Transverse colon (tissue), 4 donors: Measurements from ENCODE around the gene DAPP1.

Experiments
- CTCF ChIP-seq, 5 experiments: fragments of 200-600 bp in 3 of 5; fragments of 450-650 bp in 2 of 5; sonication (generic) in 3 of 5; IDR thresholded peaks; 1 replicate in 2 of 5; 2 replicates in 3 of 5; pipeline ENCODE4 v1.5.1; 2016 to 2017; ENCODE audit warnings: antibody characterized with exemption in 5 of 5, inconsistent platforms in 3 of 5, mild to moderate bottlenecking in 2 of 5, moderate library complexity in 1 of 5
- POLR2A ChIP-seq: fragments of 450-650 bp; IDR thresholded peaks from one replicate; pipeline ENCODE4 v1.6.1; 2016; ENCODE audit warnings: antibody characterized with exemption, mild to moderate bottlenecking, moderate library complexity
- POLR2AphosphoS5 ChIP-seq, 3 donors: sonication (generic); formaldehyde crosslinking; IDR thresholded peaks; one replicate each; pipeline ENCODE4 v1.6.1; 2016; ENCODE audit warnings: antibody characterized with exemption in 3 of 3

- TF ChIP-seq CTCF (IDR thresholded peaks at IDR 0.05) (no peak), POLR2AphosphoS5 (IDR thresholded peaks at IDR 0.05) (no peak), POLR2A (no peak)
These were observed 6.1 kb downstream of the DAPP1 start for GRCh38 chr4:99822734-99823133.
